Body of pancreas (tissue), 4 donors: ENCODE results near the gene EP300.

Experiments
- CTCF ChIP-seq, 7 experiments: fragments of 450-650 bp in 4 of 7; fragments of 200-600 bp in 3 of 7; sonication (generic) in 3 of 7; IDR thresholded peaks; one replicate each; pipeline ENCODE4 v1.5.1; 2016 to 2019; ENCODE audit warnings: antibody characterized with exemption in 7 of 7
- POLR2A ChIP-seq, 3 donors: fragments of 450-650 bp; IDR thresholded peaks; one replicate each; pipeline ENCODE4 v1.6.1; 2016; ENCODE audit warnings: antibody characterized with exemption in 3 of 3, mild to moderate bottlenecking in 2 of 3

GRCh38 chr22:41132550-41132949, 40.2 kb downstream of the EP300 start:
- no peak for TF ChIP-seq CTCF (IDR thresholded peaks at IDR 0.05)
- no peak for TF ChIP-seq POLR2A (IDR thresholded peaks at IDR 0.05)
